WTC11 (cell line): Measurements from ENCODE around the gene AP3D1. TPM values are rescaled to one million over a fixed set of nuclear protein-coding genes. Genes with fewer than 3 reads are reported as not detected.
A peak's percentile ranks its signal among the peaks of the same experiment; 100 is the strongest.

Source experiments
- ATF1 ChIP-seq: sonication (generic); formaldehyde crosslinking; IDR thresholded peaks from 2 replicates; pipeline ENCODE4 v1.8.1; 2023; ENCODE audit warnings: mild to moderate bottlenecking, moderate library complexity, missing genetic modification reagents
- ELF4 ChIP-seq: sonication (generic); formaldehyde crosslinking; IDR thresholded peaks from 2 replicates; pipeline ENCODE4 v1.8.1; 2022; ENCODE audit warnings: low read depth, mild to moderate bottlenecking, moderate library complexity, missing genetic modification reagents
- ESRRA ChIP-seq: sonication (generic); formaldehyde crosslinking; IDR thresholded peaks from 2 replicates; pipeline ENCODE4 v1.8.1; 2022; ENCODE audit warnings: mild to moderate bottlenecking, missing genetic modification reagents, borderline replicate concordance
- FOXJ3 ChIP-seq: sonication (generic); formaldehyde crosslinking; IDR thresholded peaks from 2 replicates; pipeline ENCODE4 v1.9.0; 2021; ENCODE audit warnings: missing genetic modification reagents, mild to moderate bottlenecking, borderline replicate concordance
- FOXK1 ChIP-seq: sonication (generic); formaldehyde crosslinking; IDR thresholded peaks from 2 replicates; pipeline ENCODE4 v1.8.0; 2022; ENCODE audit warnings: mild to moderate bottlenecking, moderate library complexity, missing genetic modification reagents
- KAT7 ChIP-seq: sonication (generic); formaldehyde crosslinking; IDR thresholded peaks from 2 replicates; pipeline ENCODE4 v1.8.1; 2023; ENCODE audit warnings: missing genetic modification reagents, mild to moderate bottlenecking, borderline replicate concordance
- NFATC4 ChIP-seq: fragments of 250-450 bp; sonication (Bioruptor Pico); IDR thresholded peaks from 2 replicates; pipeline ENCODE4 v1.9.0; 2021; ENCODE audit warnings: mild to moderate bottlenecking
- NR3C1 ChIP-seq: sonication (generic); formaldehyde crosslinking; conservative IDR thresholded peaks from 2 replicates; pipeline ENCODE4 v1.8.1; 2023; ENCODE audit warnings: low read depth, mild to moderate bottlenecking, missing genetic modification reagents
- SMAD4 ChIP-seq: sonication (generic); formaldehyde crosslinking; IDR thresholded peaks from 2 replicates; pipeline ENCODE4 v1.8.0; 2022; ENCODE audit warnings: mild to moderate bottlenecking, missing genetic modification reagents
- SOX15 ChIP-seq: fragments of 250-450 bp; sonication (Bioruptor Pico); IDR thresholded peaks from 2 replicates; pipeline ENCODE4 v1.9.0; 2021; ENCODE audit warnings: mild to moderate bottlenecking
- ZNF138 ChIP-seq: sonication (generic); formaldehyde crosslinking; conservative IDR thresholded peaks from 2 replicates; pipeline ENCODE4 v1.8.1; 2022; ENCODE audit warnings: mild to moderate bottlenecking, moderate library complexity, missing genetic modification reagents
- ZNF263 ChIP-seq: sonication (generic); formaldehyde crosslinking; IDR thresholded peaks from 2 replicates; pipeline ENCODE4 v1.8.1; 2022; ENCODE audit warnings: low read depth, mild to moderate bottlenecking, moderate library complexity, missing genetic modification reagents
- total RNA-seq: library from RNA; stranded (reverse); gene quantifications from 3 replicates; pipeline ENCODE4 v1.2.3, GENCODE V29; 2021
- TF ChIP-seq, protein P1 (sequence below): sonication (generic); formaldehyde crosslinking; IDR thresholded peaks from 2 replicates; pipeline ENCODE4 v1.8.1; 2022; ENCODE audit warnings: mild to moderate bottlenecking, missing genetic modification reagents, moderate library complexity, borderline replicate concordance
- TF ChIP-seq, protein P2 (sequence below): fragments of 250-450 bp; sonication (Bioruptor Pico); IDR thresholded peaks from 2 replicates; pipeline ENCODE4 v1.8.0; 2021; ENCODE audit warnings: mild to moderate bottlenecking
- TF ChIP-seq, protein P3 (sequence below): fragments of 250-450 bp; sonication (Bioruptor Pico); IDR thresholded peaks from 2 replicates; pipeline ENCODE4 v1.9.0; 2021; ENCODE audit warnings: mild to moderate bottlenecking
- TF ChIP-seq, protein P4 (sequence below): fragments of 250-450 bp; sonication (Bioruptor Pico); IDR thresholded peaks from 2 replicates; pipeline ENCODE4 v1.9.0; 2021; ENCODE audit warnings: mild to moderate bottlenecking
- TF ChIP-seq, protein P5 (sequence below): sonication (generic); formaldehyde crosslinking; IDR thresholded peaks from 2 replicates; pipeline ENCODE4 v1.8.0; 2023; ENCODE audit warnings: missing genetic modification reagents
- TF ChIP-seq, protein P6 (sequence below): sonication (generic); formaldehyde crosslinking; IDR thresholded peaks from 2 replicates; pipeline ENCODE4 v1.8.1; 2022; ENCODE audit warnings: low read depth, missing genetic modification reagents, borderline replicate concordance
- TF ChIP-seq, protein P7 (sequence below): sonication (generic); formaldehyde crosslinking; IDR thresholded peaks from 2 replicates; pipeline ENCODE4 v1.8.1; 2023; ENCODE audit warnings: mild to moderate bottlenecking, missing genetic modification reagents
- TF ChIP-seq, protein P8 (sequence below): sonication (generic); formaldehyde crosslinking; IDR thresholded peaks from 2 replicates; pipeline ENCODE4 v1.8.1; 2023; ENCODE audit warnings: mild to moderate bottlenecking, missing genetic modification reagents, moderate library complexity
- TF ChIP-seq, protein P9 (sequence below): sonication (generic); formaldehyde crosslinking; IDR thresholded peaks from 2 replicates; pipeline ENCODE4 v1.8.1; 2023; ENCODE audit warnings: mild to moderate bottlenecking, missing genetic modification reagents, moderate library complexity
- TF ChIP-seq, protein P10 (sequence below): sonication (generic); formaldehyde crosslinking; IDR thresholded peaks from 2 replicates; pipeline ENCODE4 v1.8.0; 2023; ENCODE audit warnings: missing genetic modification reagents, mild to moderate bottlenecking, borderline replicate concordance

Gene AP3D1
- total RNA-seq, 1 experiment from 2014 or later: 190 TPM

DNA sequence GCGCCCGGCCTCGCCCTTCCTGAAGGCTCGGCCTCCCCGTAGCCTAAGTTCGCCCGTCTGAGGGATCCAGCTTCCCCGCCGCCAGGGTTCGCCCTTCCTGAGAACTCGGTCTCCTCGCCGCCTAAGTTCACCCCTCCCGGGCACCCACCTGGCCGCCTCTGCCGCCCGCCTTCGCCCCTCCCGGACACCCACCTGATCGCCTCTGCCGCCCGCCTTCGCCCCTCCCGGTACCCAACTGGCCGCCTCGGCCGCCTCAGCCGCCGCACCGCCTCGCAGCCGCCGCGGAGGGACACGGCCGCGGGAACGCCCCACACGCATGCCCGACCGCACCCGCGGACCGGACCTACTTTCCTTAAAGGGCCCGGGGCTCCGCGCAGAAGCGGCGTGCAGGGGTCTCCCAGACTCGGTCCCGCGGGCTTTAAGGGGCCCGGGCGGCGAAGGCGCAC is 55.3 kb downstream of the AP3D1 start, which contains the start of gene MOB3A (continued):
- TF ChIP-seq, protein P1, sequence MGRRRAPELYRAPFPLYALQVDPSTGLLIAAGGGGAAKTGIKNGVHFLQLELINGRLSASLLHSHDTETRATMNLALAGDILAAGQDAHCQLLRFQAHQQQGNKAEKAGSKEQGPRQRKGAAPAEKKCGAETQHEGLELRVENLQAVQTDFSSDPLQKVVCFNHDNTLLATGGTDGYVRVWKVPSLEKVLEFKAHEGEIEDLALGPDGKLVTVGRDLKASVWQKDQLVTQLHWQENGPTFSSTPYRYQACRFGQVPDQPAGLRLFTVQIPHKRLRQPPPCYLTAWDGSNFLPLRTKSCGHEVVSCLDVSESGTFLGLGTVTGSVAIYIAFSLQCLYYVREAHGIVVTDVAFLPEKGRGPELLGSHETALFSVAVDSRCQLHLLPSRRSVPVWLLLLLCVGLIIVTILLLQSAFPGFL (CRISPR knock-in tag): no peak
- TF ChIP-seq, protein P2, sequence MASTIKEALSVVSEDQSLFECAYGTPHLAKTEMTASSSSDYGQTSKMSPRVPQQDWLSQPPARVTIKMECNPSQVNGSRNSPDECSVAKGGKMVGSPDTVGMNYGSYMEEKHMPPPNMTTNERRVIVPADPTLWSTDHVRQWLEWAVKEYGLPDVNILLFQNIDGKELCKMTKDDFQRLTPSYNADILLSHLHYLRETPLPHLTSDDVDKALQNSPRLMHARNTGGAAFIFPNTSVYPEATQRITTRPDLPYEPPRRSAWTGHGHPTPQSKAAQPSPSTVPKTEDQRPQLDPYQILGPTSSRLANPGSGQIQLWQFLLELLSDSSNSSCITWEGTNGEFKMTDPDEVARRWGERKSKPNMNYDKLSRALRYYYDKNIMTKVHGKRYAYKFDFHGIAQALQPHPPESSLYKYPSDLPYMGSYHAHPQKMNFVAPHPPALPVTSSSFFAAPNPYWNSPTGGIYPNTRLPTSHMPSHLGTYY (CRISPR knock-in tag): no peak
- TF ChIP-seq ZNF263 (CRISPR knock-in tag) (no peak), SOX15 (CRISPR knock-in tag) (no peak), ESRRA (CRISPR knock-in tag) (peak; percentile 81; the same call in 1 of the 2 replicates), FOXJ3 (CRISPR knock-in tag) (no peak), NFATC4 (no peak), ELF4 (no peak), ZNF138 (CRISPR knock-in tag) (no peak), ATF1 (CRISPR knock-in tag) (no peak), KAT7 (CRISPR knock-in tag) (0 out of 2 replicates have a peak, but pooled peaks have one; percentile 36), SMAD4 (CRISPR knock-in tag) (0 out of 2 replicates have a peak, but pooled peaks have one; percentile 29), FOXK1 (0 out of 2 replicates have a peak, but pooled peaks have one; percentile 25), NR3C1 (no peak)
- TF ChIP-seq, protein P3, sequence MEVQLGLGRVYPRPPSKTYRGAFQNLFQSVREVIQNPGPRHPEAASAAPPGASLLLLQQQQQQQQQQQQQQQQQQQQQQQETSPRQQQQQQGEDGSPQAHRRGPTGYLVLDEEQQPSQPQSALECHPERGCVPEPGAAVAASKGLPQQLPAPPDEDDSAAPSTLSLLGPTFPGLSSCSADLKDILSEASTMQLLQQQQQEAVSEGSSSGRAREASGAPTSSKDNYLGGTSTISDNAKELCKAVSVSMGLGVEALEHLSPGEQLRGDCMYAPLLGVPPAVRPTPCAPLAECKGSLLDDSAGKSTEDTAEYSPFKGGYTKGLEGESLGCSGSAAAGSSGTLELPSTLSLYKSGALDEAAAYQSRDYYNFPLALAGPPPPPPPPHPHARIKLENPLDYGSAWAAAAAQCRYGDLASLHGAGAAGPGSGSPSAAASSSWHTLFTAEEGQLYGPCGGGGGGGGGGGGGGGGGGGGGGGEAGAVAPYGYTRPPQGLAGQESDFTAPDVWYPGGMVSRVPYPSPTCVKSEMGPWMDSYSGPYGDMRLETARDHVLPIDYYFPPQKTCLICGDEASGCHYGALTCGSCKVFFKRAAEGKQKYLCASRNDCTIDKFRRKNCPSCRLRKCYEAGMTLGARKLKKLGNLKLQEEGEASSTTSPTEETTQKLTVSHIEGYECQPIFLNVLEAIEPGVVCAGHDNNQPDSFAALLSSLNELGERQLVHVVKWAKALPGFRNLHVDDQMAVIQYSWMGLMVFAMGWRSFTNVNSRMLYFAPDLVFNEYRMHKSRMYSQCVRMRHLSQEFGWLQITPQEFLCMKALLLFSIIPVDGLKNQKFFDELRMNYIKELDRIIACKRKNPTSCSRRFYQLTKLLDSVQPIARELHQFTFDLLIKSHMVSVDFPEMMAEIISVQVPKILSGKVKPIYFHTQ: no peak
- TF ChIP-seq, protein P4, sequence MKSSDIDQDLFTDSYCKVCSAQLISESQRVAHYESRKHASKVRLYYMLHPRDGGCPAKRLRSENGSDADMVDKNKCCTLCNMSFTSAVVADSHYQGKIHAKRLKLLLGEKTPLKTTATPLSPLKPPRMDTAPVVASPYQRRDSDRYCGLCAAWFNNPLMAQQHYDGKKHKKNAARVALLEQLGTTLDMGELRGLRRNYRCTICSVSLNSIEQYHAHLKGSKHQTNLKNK (CRISPR knock-in tag): no peak
- TF ChIP-seq, protein P5, sequence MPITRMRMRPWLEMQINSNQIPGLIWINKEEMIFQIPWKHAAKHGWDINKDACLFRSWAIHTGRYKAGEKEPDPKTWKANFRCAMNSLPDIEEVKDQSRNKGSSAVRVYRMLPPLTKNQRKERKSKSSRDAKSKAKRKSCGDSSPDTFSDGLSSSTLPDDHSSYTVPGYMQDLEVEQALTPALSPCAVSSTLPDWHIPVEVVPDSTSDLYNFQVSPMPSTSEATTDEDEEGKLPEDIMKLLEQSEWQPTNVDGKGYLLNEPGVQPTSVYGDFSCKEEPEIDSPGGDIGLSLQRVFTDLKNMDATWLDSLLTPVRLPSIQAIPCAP (CRISPR knock-in tag): no peak
- TF ChIP-seq, protein P6, sequence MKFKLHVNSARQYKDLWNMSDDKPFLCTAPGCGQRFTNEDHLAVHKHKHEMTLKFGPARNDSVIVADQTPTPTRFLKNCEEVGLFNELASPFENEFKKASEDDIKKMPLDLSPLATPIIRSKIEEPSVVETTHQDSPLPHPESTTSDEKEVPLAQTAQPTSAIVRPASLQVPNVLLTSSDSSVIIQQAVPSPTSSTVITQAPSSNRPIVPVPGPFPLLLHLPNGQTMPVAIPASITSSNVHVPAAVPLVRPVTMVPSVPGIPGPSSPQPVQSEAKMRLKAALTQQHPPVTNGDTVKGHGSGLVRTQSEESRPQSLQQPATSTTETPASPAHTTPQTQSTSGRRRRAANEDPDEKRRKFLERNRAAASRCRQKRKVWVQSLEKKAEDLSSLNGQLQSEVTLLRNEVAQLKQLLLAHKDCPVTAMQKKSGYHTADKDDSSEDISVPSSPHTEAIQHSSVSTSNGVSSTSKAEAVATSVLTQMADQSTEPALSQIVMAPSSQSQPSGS (CRISPR knock-in tag): no peak
- TF ChIP-seq, protein P7, sequence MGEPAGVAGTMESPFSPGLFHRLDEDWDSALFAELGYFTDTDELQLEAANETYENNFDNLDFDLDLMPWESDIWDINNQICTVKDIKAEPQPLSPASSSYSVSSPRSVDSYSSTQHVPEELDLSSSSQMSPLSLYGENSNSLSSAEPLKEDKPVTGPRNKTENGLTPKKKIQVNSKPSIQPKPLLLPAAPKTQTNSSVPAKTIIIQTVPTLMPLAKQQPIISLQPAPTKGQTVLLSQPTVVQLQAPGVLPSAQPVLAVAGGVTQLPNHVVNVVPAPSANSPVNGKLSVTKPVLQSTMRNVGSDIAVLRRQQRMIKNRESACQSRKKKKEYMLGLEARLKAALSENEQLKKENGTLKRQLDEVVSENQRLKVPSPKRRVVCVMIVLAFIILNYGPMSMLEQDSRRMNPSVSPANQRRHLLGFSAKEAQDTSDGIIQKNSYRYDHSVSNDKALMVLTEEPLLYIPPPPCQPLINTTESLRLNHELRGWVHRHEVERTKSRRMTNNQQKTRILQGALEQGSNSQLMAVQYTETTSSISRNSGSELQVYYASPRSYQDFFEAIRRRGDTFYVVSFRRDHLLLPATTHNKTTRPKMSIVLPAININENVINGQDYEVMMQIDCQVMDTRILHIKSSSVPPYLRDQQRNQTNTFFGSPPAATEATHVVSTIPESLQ (CRISPR knock-in tag): no peak
- TF ChIP-seq, protein P8, sequence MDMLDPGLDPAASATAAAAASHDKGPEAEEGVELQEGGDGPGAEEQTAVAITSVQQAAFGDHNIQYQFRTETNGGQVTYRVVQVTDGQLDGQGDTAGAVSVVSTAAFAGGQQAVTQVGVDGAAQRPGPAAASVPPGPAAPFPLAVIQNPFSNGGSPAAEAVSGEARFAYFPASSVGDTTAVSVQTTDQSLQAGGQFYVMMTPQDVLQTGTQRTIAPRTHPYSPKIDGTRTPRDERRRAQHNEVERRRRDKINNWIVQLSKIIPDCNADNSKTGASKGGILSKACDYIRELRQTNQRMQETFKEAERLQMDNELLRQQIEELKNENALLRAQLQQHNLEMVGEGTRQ (CRISPR knock-in tag): peak; percentile 39; the same call in 1 of the 2 replicates
- TF ChIP-seq, protein P9, sequence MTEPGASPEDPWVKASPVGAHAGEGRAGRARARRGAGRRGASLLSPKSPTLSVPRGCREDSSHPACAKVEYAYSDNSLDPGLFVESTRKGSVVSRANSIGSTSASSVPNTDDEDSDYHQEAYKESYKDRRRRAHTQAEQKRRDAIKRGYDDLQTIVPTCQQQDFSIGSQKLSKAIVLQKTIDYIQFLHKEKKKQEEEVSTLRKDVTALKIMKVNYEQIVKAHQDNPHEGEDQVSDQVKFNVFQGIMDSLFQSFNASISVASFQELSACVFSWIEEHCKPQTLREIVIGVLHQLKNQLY (CRISPR knock-in tag): 0 out of 2 replicates have a peak, but pooled peaks have one; percentile 42
- TF ChIP-seq, protein P10, sequence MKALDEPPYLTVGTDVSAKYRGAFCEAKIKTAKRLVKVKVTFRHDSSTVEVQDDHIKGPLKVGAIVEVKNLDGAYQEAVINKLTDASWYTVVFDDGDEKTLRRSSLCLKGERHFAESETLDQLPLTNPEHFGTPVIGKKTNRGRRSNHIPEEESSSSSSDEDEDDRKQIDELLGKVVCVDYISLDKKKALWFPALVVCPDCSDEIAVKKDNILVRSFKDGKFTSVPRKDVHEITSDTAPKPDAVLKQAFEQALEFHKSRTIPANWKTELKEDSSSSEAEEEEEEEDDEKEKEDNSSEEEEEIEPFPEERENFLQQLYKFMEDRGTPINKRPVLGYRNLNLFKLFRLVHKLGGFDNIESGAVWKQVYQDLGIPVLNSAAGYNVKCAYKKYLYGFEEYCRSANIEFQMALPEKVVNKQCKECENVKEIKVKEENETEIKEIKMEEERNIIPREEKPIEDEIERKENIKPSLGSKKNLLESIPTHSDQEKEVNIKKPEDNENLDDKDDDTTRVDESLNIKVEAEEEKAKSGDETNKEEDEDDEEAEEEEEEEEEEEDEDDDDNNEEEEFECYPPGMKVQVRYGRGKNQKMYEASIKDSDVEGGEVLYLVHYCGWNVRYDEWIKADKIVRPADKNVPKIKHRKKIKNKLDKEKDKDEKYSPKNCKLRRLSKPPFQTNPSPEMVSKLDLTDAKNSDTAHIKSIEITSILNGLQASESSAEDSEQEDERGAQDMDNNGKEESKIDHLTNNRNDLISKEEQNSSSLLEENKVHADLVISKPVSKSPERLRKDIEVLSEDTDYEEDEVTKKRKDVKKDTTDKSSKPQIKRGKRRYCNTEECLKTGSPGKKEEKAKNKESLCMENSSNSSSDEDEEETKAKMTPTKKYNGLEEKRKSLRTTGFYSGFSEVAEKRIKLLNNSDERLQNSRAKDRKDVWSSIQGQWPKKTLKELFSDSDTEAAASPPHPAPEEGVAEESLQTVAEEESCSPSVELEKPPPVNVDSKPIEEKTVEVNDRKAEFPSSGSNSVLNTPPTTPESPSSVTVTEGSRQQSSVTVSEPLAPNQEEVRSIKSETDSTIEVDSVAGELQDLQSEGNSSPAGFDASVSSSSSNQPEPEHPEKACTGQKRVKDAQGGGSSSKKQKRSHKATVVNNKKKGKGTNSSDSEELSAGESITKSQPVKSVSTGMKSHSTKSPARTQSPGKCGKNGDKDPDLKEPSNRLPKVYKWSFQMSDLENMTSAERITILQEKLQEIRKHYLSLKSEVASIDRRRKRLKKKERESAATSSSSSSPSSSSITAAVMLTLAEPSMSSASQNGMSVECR: peak; percentile 69; the same call in 1 of the 2 replicates
